ENCODE measurements around the gene ANKHD1. TPM values are rescaled to one million over a fixed set of nuclear protein-coding genes. Genes with fewer than 3 reads are reported as not detected.

ANKHD1 gene
- total RNA-seq, 2 donors from 2014 or later, result 85.6 to 95.9 TPM

DNA sequence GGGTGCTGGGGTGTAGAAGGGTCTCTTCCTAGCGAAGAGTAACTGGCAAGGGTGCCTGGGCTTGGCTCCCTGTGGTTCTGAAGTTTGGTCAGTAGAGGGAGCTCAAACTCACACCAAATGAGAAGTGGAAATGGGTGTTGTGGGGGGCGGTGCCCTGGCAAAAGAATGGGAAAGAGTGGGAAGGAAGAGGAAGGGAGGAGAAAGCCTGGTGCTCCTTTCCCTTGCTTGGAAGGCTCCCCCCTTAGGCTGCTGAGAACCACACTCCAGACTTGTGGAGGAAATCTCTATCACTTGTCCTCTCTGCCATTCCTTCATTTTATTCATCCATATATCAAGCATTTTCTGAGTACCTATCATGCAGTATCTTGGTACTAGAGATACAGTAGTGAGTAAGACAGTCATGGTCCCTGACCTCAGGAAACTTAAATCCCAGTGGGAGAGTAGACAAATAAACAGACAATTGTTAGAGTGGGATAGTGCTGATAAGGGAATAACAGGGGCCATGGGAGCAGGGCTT lies 28.6 kb upstream of the ANKHD1 start:
- Mint-ChIP-seq H3K27me3 (ENCODE audit: insufficient read depth) (peaks cover 2% of the 10 kb centered on the region), H3K27ac (peak overlapping the region; percentile 59), H3K4me3 (no peak overlapping the region), H3K4me1 (peaks cover 11% of the 10 kb centered on the region), H3K36me3 (ENCODE audit: low read depth) (no peaks in the 10 kb centered on the region), H3K9me3 (no peaks in the 10 kb centered on the region)
- H3K4me3 ChIP-seq (ENCODE audit: low read length), result no peak overlapping the region
- no peaks in the 10 kb centered on the region for H3K4me1 ChIP-seq (ENCODE audit: control insufficient read depth, insufficient read depth, low read length)
- no peak overlapping the region for H3K9ac ChIP-seq (ENCODE audit: extremely low read depth, low read length, poor library complexity, severe bottlenecking)
- H3K9me3 ChIP-seq (ENCODE audit: control insufficient read depth, low read length), result no peaks in the 10 kb centered on the region
- 30 to 50% methylated on average over 1 to 2 of the region's 2 CpGs for WGBS, 2 experiments (ENCODE audit: insufficient coverage in 1 of 2, insufficient read length in 1 of 2)
- TF ChIP-seq, protein P1, sequence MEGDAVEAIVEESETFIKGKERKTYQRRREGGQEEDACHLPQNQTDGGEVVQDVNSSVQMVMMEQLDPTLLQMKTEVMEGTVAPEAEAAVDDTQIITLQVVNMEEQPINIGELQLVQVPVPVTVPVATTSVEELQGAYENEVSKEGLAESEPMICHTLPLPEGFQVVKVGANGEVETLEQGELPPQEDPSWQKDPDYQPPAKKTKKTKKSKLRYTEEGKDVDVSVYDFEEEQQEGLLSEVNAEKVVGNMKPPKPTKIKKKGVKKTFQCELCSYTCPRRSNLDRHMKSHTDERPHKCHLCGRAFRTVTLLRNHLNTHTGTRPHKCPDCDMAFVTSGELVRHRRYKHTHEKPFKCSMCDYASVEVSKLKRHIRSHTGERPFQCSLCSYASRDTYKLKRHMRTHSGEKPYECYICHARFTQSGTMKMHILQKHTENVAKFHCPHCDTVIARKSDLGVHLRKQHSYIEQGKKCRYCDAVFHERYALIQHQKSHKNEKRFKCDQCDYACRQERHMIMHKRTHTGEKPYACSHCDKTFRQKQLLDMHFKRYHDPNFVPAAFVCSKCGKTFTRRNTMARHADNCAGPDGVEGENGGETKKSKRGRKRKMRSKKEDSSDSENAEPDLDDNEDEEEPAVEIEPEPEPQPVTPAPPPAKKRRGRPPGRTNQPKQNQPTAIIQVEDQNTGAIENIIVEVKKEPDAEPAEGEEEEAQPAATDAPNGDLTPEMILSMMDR (conservative IDR thresholded peaks at IDR 0.05), result peak; percentile 89
- DNase-seq, result peak; percentile 95
- H3K27ac ChIP-seq (ENCODE audit: low read depth, low read length), result no peak overlapping the region
- H3K27me3 ChIP-seq (ENCODE audit: control insufficient read depth, insufficient read depth, low read length, poor library complexity, severe bottlenecking), result no peaks in the 10 kb centered on the region
- no peaks in the 10 kb centered on the region for H3K36me3 ChIP-seq (ENCODE audit: control insufficient read depth, insufficient read depth, low read length)

DNA sequence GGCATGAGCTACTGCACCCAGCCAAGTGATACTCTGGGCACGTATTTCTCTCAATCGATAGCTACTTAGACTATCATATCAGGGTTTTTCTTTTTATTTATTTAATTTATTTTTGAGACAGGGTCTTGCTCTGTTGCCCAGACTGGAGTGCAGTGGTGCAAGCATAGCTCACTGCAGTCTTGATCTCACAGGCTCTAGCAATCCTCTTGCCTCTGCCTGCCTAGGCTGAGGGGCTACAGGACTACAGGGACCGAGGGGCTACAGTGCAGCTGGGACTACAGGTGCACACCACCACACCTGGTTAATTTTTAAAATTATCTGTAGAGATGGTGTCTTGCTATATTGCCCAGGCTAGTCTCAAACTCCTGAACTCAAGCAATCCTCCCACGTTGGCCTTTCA lies 20.3 kb upstream of the ANKHD1 start:
- no peak for DNase-seq
- TF ChIP-seq, protein P1 (conservative IDR thresholded peaks at IDR 0.05), result no peak
- WGBS, 2 experiments (ENCODE audit: insufficient coverage in 1 of 2, insufficient read length in 1 of 2), result 80 to 83% methylated on average over 1 to 4 of the region's 4 CpGs
- no peaks in the 10 kb centered on the region for H3K4me1 Mint-ChIP-seq
- Histone ChIP-seq H3K9ac (ENCODE audit: extremely low read depth, low read length, poor library complexity, severe bottlenecking) (no peak overlapping the region), H3K36me3 (ENCODE audit: control insufficient read depth, insufficient read depth, low read length) (no peaks in the 10 kb centered on the region), H3K27ac (ENCODE audit: low read depth, low read length) (no peak overlapping the region), H3K4me1 (ENCODE audit: control insufficient read depth, insufficient read depth, low read length) (no peaks in the 10 kb centered on the region), H3K27me3 (ENCODE audit: control insufficient read depth, insufficient read depth, low read length, poor library complexity, severe bottlenecking) (no peaks in the 10 kb centered on the region), H3K9me3 (ENCODE audit: control insufficient read depth, low read length) (no peaks in the 10 kb centered on the region), H3K4me3 (ENCODE audit: low read length) (no peak overlapping the region)
- H3K27ac Mint-ChIP-seq, result no peak overlapping the region
- no peaks in the 10 kb centered on the region for H3K36me3 Mint-ChIP-seq (ENCODE audit: low read depth)
- peaks cover 3% of the 10 kb centered on the region for H3K9me3 Mint-ChIP-seq
- H3K4me3 Mint-ChIP-seq, result no peak overlapping the region
- no peaks in the 10 kb centered on the region for H3K27me3 Mint-ChIP-seq (ENCODE audit: insufficient read depth)

DNA sequence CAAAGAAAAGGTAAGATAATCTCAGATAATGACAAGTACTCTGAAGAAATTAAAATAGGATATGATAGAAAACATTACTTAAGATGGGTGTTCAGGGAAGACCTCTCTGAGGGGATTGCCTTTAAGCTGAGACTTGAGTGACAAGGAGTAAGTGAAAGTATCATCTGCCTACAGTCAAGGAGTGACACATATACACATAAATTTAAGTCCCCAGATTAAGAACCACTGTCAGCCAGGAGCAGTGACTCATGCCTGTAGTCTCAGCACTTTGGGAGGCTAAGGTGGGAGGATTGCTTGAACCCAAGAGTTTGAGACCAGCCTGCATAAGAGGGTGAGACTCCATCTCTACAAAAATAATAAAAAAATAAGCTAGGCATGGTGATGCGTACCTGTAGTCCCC lies 19.7 kb upstream of the ANKHD1 start:
- TF ChIP-seq, protein P1 (conservative IDR thresholded peaks at IDR 0.05), result no peak
- Mint-ChIP-seq H3K9me3 (peaks cover 3% of the 10 kb centered on the region), H3K27me3 (ENCODE audit: insufficient read depth) (no peaks in the 10 kb centered on the region), H3K4me1 (no peaks in the 10 kb centered on the region), H3K36me3 (ENCODE audit: low read depth) (no peaks in the 10 kb centered on the region), H3K4me3 (no peak overlapping the region), H3K27ac (no peak overlapping the region)
- no peaks in the 10 kb centered on the region for H3K9me3 ChIP-seq (ENCODE audit: control insufficient read depth, low read length)
- no peaks in the 10 kb centered on the region for H3K27me3 ChIP-seq (ENCODE audit: control insufficient read depth, insufficient read depth, low read length, poor library complexity, severe bottlenecking)
- H3K4me1 ChIP-seq (ENCODE audit: control insufficient read depth, insufficient read depth, low read length), result no peaks in the 10 kb centered on the region
- WGBS, 2 experiments (ENCODE audit: insufficient coverage in 1 of 2, insufficient read length in 1 of 2), result 89 to 100% methylated on average over 1 of the region's 1 CpG
- no peak overlapping the region for H3K4me3 ChIP-seq (ENCODE audit: low read length)
- no peak overlapping the region for H3K9ac ChIP-seq (ENCODE audit: extremely low read depth, low read length, poor library complexity, severe bottlenecking)
- no peak overlapping the region for H3K27ac ChIP-seq (ENCODE audit: low read depth, low read length)
- no peak for DNase-seq
- no peaks in the 10 kb centered on the region for H3K36me3 ChIP-seq (ENCODE audit: control insufficient read depth, insufficient read depth, low read length)

Measured in endodermal cell (in vitro differentiated cells).